ENCODE results near the gene FLNA.

The FLNA gene

DNA sequence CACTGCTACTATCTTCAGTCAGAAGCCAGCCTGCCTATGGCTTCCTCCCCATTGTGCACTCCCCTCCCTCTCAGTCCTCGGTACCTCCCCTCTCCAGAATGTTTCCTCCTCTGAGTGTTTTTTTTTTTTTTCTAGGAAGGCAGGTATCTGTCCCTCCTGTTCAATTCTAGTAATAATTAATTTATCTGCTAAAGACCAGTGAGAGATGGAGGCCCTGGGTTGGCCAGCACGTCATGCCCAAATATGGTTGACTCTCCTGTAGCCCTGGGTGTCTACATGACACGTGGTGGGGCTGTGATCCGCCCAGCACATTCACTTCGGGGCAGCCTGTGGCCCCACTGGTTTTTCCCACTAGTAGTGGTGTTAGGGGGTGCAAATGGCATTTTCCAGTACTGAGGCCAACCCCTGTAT lies 1.8 kb downstream of the FLNA start:
- peak; percentile 63 for DNase-seq

DNA sequence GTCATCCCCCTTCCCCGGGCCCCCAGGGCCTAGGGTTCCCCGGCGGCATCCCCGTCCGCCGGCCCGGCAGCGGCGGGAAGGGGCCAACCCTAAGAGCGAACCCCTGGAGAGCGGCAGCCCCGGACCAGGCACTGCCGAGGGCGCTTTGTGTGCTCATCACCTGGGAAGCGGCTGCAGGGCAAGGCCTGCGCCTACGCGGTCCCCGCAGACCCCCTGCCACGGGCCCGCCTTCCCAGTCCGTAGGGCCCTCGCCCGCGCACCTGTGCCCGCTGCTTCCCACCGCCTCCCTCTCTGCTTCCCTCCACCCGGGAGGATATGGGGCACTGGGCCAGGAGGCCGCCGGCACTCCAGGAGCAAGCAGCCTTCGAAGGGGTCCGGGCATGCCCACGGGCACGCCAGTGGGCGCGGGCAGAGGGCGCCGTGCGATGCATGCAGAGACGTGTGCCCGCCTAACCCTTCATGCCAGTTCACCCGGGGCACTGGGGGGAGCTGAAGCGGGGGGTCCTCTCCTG lies 2.6 kb downstream of the FLNA start:
- no peak for DNase-seq

DNA sequence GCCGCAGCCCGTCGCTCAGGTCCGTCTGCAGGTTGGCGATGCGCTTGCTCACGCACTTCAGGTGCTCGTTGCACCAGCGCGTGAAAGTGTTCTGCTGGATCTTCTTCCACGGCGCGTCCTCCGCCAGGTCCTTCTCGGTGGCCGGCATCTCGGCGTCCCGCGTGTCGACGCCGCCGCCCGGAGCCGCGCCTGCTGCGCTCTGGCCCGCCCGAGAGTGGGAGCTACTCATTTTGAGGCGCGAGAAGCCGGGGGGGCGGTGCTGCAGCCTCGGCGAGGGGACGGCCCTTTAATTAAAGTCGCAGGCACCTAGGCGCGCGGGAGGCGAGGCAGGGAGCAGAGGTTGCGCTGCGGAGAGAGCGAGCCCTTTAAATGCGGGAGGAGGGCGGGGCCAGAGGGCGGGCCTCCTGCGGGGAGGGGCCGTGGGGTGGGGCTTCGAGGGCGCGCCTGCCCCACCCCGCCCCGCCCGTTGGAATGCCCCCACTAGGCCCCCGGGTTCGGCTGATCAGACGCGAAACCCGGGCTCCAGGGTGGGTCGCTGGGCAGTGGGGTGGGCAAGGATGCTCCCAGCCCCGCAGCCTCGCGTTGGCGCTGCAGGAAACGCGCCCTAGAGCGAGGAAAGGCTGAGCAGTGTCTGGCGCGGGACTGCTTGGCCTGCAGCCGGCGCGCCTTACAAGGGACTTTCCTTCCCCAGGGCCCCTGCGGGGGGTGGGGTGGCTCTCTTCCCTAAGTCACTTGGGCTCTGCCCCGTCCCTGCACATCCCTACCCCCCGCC lies 3.2 kb downstream of the FLNA start:
- peak; percentile 95 for DNase-seq

DNA sequence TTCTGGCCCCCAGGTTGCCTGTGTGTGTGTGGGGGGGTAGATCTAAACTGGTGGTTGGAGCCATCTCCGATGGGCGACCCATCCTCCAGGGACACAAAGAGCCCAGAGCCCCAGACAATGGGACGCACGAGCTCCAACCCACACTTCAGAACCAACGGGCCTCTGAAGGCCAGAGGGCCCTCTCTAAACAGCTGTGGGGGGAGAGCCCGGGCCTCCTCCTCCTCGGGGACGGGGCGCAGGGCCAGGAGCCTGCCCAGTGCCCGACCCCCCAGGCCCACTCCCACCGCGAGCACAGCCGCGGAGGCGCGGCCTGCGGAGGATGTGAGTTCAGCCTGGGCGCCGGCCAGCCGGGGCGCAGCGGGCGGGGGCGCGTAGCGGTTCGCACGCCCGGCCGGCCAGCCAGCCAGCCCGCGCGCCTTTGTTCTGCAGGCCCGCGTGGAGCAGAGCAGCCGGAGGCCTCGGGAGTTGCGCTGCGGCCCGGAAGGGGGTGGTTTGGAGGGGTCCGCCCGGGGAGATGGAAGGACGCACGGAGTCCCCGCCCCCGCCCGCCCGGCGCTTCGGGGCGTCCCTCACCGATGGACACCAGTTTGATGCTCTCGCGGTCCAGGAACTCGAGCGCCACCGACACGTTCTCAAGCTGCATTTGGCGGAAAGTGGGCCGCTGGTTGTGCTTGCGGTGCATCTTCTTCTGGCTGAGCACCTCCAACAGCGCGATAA lies 4.0 kb downstream of the FLNA start:
- DNase-seq, result no peak

DNA sequence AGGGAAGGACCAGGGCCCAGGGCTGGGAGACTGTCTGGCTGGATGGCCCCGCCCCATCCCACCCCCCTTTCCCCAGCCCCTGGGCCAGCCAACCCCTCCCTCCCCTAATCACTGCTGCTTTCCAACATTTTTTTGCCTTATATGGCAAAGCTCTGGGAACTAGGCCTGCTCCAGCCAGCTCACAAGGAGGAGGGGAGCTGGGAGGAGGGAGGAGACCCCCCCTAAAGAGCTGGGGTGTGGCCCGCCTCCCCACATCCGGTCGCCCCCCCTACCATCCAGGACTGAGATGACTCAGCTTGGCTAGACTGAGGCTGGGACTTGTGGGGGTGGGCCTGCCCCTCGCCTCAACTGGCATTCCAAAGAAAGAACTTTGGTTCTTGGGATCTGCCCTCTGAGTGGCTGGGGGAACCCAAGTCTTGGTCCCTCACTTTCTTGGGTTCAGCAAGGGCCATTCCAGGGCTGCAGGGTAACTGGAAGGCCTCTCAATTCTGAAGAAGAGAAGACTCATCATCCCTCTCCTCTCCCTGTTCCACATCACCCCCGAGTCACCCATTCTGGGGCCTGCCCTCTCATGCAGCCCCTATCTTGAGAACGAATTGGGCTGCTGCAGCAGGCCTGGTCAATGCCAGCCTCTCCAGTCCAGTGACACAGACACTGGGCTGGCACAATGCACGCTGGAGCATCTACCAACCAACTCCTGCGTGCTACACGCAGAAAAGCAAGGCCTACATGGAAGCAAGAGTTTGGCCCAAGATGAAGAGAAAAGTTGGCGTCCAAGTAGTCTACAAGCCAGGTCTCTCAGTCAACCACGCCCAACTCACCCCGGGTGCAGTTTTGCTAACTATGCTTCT lies 4.8 kb downstream of the FLNA start:
- peak; percentile 81 for DNase-seq

DNA sequence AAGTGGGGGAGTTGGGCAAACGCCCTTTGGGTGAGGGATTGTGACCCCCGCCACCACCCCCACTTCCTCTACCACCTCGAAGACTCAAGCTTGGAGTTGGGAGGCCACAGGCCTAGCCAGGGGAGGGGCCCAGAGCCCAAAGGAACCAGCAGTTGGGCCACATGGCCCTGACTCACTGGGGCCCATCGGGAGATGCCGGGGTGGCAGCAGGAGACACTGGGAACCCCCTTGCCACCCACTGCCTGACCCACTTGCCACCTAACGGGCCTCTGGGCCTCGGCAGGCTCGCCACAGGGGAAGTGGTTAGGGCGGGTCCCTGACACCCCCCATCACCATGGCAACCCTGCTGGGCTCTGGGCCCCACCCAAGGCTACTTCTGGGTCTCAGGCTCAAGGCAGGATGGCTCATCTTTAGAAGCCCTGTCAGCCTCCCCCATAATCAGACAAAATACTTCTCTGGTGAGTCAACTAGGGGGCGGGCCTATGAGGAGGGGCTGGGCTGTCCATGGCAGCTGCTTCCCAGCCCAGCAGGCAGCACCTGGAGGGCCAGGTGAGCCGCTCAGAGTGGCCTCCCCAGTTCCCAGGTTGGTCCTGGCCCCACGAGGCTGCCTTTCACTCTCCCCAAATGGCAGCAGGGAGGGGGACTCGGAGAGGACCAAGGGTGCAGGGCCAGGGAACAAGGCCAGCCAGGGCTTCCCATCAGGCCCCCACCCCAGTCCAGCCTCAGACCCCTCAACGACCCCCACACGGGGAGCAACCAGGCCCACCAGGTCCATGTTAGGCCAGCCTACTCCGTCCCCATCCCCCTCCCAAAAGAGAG lies 5.6 kb downstream of the FLNA start:
- peak; percentile 96 for DNase-seq

DNA sequence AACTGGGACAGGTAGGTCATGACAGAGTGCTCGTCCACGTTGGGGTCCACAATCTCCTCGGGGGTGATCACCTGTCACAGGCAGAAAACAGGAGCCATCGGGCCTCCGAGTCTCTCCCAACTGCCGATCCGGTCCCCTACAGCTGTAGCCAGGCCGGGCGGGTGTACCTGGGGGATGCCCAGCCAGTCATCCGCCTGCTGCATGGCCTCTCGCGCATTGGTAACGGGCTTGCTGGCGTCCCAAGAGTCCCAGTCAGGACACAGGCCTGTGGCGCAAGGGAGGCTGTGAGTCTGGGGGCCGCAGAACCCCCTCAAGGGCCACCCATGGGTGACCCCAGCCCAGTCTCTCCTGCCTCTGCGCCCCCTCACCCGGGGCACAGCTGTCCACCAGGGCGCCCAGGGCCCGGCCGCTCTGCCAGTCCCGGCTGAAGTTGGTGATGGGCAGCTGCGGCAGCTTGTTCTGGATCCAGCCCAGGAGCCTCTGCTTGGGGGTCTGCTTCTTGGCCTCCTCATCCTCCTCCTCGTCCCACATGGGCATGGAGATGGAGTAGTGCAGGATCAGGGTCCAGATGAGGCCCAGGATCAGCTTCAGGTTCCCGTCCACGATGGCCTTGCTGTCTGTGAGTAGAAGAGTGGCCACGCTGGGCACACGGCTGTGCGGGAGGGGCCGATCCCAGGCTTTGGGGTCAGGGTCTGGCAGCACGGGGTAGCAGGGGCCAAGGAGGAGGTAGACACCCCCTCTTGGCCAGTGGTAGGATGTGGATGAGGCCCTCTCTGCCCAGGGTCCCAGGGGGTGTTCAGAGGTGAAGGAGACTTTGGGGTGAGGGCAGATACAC lies 6.7 kb downstream of the FLNA start:
- DNase-seq, result no peak

DNA sequence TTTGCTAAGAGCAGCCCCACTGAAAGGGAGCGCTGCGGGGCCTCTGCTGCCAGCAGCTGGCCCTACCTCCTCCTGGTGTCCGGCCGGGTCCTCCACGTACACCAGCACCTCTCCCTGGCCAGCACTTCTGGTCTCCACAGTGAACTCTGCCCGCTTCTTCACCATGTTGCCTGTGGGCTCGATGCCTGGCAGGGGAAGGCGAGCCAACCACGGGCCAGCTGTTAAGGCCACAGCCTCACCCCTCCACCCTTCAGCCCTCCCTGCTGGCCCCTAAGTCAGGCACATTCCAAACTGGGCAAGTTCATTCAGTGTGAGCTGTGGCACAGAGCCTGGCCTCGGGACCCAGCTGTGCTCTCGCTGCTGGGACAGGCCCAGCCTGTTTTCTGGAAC lies 7.8 kb downstream of the FLNA start:
- no peak for DNase-seq

DNA sequence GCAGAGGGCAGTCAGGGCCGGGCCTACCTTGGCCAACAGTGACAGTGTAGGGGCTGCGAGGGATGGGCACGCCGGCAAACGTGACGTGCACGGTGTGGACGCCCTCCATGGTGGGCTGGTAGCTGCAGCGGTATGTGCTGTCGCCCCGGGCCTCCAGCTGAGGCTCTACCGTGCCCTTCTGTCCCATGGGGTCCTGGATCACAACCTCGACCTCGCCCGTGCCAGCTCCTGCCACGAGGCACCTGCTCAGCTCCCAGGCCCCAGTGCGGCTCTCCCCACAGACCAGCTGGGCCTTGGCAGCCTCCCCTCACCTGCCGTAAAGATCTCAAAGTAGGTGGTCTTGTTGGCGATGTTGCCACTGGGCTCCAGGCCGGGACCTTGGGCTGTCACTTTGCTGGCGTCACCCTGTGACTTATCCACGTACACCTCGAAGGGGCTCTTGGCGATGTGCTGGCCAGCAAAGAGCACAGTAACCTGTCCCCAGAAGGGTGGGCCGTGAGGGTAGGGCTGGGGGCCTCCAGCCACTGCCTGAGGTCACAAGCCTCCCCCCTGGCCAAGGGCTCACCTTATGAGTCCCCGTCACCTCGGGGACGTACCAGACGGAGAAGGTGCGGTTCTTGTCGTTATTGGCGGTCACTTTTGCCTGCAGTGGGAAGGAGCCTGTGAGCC lies 8.3 kb downstream of the FLNA start:
- no peak for DNase-seq

DNA sequence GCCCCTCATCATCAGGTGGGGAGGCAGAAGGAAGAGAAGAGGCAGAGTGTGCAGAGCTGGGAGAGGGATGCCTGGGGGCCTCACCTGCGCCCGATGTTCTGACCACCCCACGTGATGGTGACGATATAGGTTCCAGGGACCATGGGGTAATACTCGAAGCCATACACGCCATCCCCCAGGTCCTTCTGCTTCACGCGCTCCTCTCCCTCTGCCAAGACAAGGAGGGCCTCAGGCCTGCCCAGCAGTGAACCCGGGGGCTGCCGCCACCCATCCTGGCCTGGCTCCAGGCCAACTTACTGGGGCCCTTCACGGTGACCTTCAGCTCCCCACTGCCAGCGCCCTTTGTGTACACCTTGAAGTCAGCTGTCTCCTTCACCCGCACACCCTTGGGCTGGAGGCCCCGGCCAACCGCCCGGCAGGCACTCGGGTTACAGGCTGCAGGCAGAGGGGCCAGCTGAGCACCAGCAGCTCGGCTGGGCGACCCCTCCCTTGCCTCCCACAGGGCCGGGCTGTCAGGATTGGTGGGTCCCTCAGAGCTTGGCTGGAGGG lies 9.3 kb downstream of the FLNA start:
- no peak for DNase-seq

DNA sequence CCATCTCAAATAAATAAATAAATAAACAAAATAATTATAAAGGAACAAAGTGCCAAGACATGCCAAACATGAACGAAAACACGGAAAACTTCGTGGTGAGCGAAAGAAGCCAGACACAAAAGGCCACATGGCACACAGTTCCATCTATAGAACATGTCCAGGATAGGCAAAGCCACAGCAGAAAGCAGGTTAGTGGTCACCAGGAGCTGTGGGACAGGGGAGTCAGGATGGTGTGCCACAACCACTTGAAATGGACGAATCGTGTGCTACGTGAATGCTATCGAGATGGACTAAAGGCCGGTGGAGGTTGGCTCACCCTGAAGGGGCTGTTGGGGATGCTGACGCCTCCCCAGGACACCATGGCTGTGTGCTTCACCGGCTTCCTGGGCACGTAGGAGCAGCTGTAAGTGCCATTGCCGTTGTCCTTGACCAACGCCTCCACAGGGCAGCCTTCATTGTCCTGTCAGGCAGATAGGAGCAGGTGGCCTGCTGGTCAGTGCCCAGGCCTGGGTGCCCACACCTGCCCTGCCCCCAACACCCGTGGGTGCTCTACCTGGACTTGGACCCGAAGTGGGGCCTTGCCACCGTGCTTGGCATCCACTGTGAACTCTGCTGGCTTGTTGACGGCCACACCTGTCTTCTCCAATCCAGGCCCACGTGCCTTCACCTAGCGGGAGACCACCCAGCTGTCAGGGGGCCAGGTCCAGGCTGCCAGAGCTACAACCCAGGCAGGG lies 10.6 kb downstream of the FLNA start:
- DNase-seq, result no peak

DNA sequence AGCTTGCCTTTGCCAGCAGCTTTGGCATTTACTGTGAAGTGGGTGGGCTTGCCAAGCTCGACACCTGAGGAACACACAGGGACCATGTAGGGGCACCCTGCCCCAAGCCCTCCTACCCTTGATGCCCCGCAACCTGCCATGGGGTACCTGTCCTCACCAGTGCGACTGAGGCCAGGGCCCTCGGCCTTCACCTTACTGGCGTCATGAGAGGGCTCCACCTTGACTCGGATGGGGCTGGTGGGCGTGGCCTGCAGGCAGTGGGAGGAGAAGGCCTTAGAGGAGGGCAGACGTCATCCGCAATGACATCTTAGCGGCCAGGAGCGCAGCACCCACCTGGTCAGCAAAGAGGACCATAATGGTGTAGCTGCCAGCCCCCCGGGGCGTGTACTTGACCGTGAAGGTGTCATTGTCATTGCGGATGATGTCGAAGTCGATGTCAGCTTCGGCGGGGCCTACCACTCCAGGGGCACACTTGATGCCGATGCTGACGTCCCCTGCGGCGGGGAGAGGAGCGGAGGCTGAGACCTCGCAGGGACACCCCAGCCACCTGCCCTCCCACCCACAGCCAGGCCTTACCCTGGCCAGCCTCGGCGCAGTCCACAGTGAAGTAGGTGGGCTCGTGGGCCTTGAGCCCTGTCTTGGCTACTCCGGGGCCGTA lies 12.2 kb downstream of the FLNA start:
- no peak for DNase-seq

DNA sequence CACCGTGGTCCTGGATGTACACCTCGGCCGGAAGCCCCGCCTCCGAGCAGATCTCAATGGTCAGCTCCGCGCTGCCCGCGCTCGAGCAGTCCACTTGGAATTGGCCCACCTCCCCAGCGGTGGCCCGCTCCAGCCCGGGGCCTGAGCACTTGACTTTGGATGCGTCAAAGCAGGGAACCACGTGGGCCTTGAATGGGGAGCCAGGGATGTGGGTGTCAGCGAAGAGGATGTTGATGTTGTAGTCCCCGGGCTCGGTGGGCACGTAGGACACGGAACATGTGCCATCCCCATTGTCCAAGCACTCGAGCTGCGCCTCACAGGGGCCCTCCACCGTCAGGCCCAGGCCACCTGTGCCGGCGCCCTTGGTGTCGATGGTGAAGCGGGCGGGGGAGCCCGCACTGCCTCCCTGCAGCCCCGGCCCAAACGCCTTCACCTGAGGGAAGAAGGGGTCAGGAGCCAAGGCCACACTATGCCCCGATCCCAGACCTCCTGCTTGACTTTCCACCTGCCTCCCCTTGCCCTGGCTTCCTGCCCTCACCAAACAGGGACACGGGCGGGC lies 14.2 kb downstream of the FLNA start:
- no peak for DNase-seq

DNA sequence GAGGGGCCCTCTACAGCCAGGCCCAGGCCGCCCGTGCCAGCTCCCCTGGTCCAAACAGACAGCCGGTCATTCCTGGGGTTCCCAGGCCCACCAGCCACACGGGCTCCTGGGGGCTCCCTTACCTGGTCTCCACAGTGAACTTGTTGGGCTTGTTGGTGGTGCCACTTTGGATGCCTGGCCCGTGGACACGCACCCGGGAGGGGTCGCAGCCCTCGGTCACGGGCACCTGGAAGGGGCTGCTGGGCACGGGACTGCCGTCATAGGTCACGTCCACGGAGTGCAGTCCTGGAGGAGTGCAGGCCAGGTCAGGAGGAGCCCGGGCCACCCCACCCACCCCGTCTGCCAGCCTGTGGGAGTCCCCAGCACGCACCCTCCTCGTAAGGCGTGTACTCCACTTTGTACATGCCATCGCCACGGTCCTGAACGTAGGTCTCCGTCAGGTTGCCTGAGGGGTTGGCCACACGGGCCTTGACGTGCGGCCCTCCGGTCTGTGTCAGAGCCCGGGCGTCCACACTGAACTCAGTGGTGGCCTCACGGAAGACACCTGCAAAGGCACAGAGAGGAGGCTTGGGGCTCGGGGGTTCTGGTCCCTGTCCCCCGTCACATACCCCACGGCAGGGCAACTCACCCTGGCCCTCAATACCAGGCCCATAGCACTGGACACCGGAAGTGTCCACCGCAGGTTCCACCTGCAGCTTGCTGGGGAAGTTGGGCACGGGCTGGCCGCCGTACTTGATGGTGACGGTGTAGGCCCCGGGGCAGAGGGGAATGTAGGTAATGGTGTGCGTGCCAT lies 14.9 kb downstream of the FLNA start:
- DNase-seq, result no peak

DNA sequence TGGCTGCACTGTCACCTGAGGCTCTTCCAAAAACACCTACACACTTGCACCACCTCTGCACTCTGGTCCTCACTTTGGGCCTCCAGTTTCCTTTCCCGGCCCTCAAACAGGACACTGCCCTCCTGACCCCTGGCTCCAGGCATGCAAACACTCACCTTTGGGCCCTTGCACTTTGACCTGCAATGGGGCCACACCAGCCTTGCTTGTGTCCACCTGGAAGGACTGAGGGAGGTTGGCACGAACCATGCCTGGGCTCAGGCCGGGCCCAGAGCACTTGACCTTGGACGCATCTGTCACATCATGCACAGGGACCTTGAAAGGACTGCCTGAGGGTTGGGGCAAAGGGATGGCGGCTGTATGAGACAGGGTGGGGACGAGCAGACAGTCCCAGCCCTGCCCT lies 15.6 kb downstream of the FLNA start:
- DNase-seq, result no peak

DNA sequence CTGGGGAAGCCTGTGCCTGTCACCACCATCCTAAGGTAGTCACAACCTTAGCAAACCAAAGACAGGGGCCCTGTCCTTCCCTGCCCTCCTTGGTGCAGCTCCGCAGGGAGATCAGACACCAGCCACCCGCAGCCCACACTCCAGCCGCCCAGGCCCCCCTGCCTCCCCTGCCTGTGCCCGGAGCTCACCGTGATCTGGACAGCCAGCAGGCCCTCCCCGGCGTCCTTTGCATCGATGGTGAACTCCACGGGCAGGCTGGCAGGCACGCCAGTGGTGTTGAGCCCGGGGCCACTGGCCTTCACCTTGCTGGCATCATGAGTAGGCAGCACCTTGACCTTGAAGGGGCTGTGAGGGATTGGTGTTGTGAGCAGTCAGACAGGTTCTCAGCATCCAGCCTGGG lies 16.4 kb downstream of the FLNA start:
- DNase-seq, result no peak

DNA sequence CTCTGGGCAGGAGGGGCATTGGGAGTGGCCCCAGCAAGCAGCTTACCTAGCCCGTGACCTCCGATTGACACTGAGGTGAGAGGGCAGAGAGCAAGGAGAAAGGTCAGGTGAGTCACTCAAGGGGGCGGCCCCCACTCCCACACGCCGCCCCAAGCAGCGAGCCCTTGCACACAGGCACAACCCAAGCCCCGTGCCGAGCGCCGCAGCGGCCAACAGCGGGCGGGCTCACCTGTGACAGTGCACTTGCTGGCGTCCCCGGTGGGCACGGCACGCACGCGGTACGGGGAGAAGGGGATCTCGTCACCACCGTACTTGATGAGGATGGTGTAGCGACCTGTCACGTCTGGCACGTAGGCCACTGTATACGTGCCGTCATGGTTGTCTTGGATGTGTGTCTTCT lies 17.2 kb downstream of the FLNA start:
- DNase-seq, result no peak

DNA sequence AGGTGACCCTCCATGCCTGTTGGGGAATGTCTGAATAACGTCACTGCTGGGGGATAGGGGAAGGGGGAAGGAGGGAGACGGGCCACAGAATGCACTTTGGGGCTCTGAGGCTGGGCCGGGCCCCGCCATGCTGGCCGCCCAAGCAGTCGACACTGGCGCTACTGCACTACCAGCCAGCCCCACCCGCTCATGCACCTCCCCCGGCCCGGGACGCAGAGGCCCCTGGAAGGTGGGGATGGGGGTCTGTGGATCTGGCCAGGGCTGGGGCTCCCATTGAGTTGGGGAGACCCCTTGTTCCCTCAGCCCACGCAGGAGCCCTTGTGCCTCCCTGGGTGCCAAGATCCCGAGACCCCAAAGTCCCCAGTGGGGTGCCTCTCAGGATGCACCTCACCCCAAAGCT lies 17.8 kb downstream of the FLNA start:
- DNase-seq, result no peak

Data from activated CD4-positive, alpha-beta T cell treated with anti-CD3 and anti-CD28 coated beads, Interleukin-2, Interleukin-6, amounts not matched to agents 100 ng/mL and 50 ng/mL, durations not matched to agents 16 hours and 8 hours (primary cell).